Adrenal gland (tissue), 5 donors: ENCODE data around the gene KRTAP5-11.

Experiments used
- CTCF ChIP-seq, 6 experiments: fragments of 450-650 bp in 4 of 6; fragments of 200-600 bp in 2 of 6; sonication (generic) in 1 of 6; IDR thresholded peaks; 1 replicate in 5 of 6; 2 replicates in 1 of 6; pipeline versions ENCODE4 v1.5.1 to v1.8.0; 2016 to 2021; ENCODE audit warnings: antibody characterized with exemption in 6 of 6, mild to moderate bottlenecking in 2 of 6, moderate library complexity in 1 of 6
- POLR2A ChIP-seq, 2 donors: fragments of 450-650 bp; IDR thresholded peaks; one replicate each; pipeline ENCODE4 v1.6.1; 2017; ENCODE audit warnings: antibody characterized with exemption in 2 of 2, mild to moderate bottlenecking in 2 of 2, moderate library complexity in 1 of 2
- donor health status: DM: no; HTN: no; CAD: no.

- TF ChIP-seq CTCF (IDR thresholded peaks at IDR 0.05) (no peak), POLR2A (IDR thresholded peaks at IDR 0.05) (no peak)
Measured at GRCh38 chr11:71543866-71544265, 38.8 kb downstream of the KRTAP5-11 start.
